SK-N-SH (cell line): ENCODE results near the gene SPRR3. TPM values are rescaled to one million over a fixed set of nuclear protein-coding genes. Genes with fewer than 3 reads are reported as not detected.

Source experiments
- CTCF ChIA-PET: fragments of 300-600, 350-600 bp; formaldehyde crosslinking; extraction: SDS; loops from one replicate; lab custom pipeline; 2021; lab: Yijun Ruan, JAX
- POLR2A ChIA-PET: fragments of 350-600 bp; sonication (Branson Sonifier 250); formaldehyde crosslinking; extraction: SDS; loops from one replicate; lab custom pipeline; 2020; ENCODE audit warnings: antibody characterized with exemption, inconsistent platforms; lab: Yijun Ruan, JAX
- DNase-seq: peaks from one replicate; pipeline ENCODE4 v3.0.0; 2012
- H2AFZ ChIP-seq: fragments of 200-600 bp; sonication (generic); 2 replicates; pipeline ENCODE4 v1.8.1; 2016; ENCODE audit warnings: antibody characterized with exemption, mild to moderate bottlenecking, low read depth
- H3F3A ChIP-seq: fragments of 200-600 bp; sonication (generic); replicated peaks from 2 replicates; pipeline ENCODE3; 2016; ENCODE audit warnings: antibody characterized with exemption, mild to moderate bottlenecking; ENCODE audit not compliant: insufficient read depth
- H3K27ac ChIP-seq, 2 experiments: fragments of 200-500 bp in 1 of 2; fragments of 200-600 bp in 1 of 2; sonication (Bioruptor generic) in 1 of 2; sonication (generic), shearing (Covaris generic) in 1 of 2; 2 replicates each; pipeline versions ENCODE4 v1.5.1 to v1.6.1; 2014 to 2016; ENCODE audit warnings: low read depth in 2 of 2, inconsistent platforms in 1 of 2, low read length in 1 of 2, mild to moderate bottlenecking in 1 of 2, mixed read lengths in 1 of 2
- H3K27me3 ChIP-seq: fragments of 200-600 bp; sonication (generic), shearing (Covaris generic); 2 replicates; pipeline ENCODE4 v1.6.1; 2016; ENCODE audit warnings: mixed run types; ENCODE audit not compliant: insufficient read depth
- H3K36me3 ChIP-seq, 2 experiments: fragments of 200-500 bp in 1 of 2; fragments of 200-600 bp in 1 of 2; sonication (Bioruptor generic) in 1 of 2; sonication (generic) in 1 of 2; replicated peaks in 1 of 2; 2 replicates each; pipeline versions ENCODE3 to v1.5.1; 2014 to 2016; ENCODE audit warnings: low read length in 1 of 2, mild to moderate bottlenecking in 1 of 2; ENCODE audit not compliant: insufficient read depth in 2 of 2, control insufficient read depth in 1 of 2
- H3K4me1 ChIP-seq, 2 experiments: fragments of 200-500 bp in 1 of 2; fragments of 200-600 bp in 1 of 2; sonication (Bioruptor generic) in 1 of 2; sonication (generic), shearing (Covaris generic) in 1 of 2; 2 replicates each; pipeline versions ENCODE4 v1.5.1 to v1.6.1; 2014 to 2016; ENCODE audit warnings: low read depth in 1 of 2, low read length in 1 of 2, mixed run types in 1 of 2; ENCODE audit not compliant: insufficient read depth in 2 of 2, control insufficient read depth in 1 of 2
- H3K4me2 ChIP-seq: fragments of 200-600 bp; sonication (generic), shearing (Covaris generic); 2 replicates; pipeline ENCODE4 v1.6.1; 2017; ENCODE audit warnings: mixed run types
- H3K4me3 ChIP-seq, 2 experiments: fragments of 200-500 bp in 1 of 2; fragments of 200-600 bp in 1 of 2; sonication (Bioruptor generic) in 1 of 2; sonication (generic), shearing (Covaris generic) in 1 of 2; 2 replicates each; pipeline versions ENCODE4 v1.5.1 to v1.8.1; 2014 to 2016; ENCODE audit warnings: low read depth in 2 of 2, inconsistent platforms in 1 of 2, low read length in 1 of 2, mild to moderate bottlenecking in 1 of 2, mixed read lengths in 1 of 2, moderate library complexity in 1 of 2
- H3K79me2 ChIP-seq: fragments of 200-600 bp; sonication (generic); 2 replicates; pipeline ENCODE4 v1.8.1; 2017; ENCODE audit warnings: mild to moderate bottlenecking; ENCODE audit not compliant: insufficient read depth
- H3K9ac ChIP-seq: fragments of 200-600 bp; sonication (generic); 2 replicates; pipeline ENCODE4 v1.6.1; 2017; ENCODE audit warnings: mixed run types
- H3K9me2 ChIP-seq: fragments of 200-600 bp; sonication (generic); 2 replicates; pipeline ENCODE4 v1.6.1; 2017; ENCODE audit warnings: mixed run types
- H3K9me3 ChIP-seq: fragments of 200-600 bp; sonication (generic); 2 replicates; pipeline ENCODE4 v1.6.1; 2017; ENCODE audit warnings: mixed run types, mild to moderate bottlenecking, moderate library complexity
- H4K20me1 ChIP-seq: fragments of 200-600 bp; sonication (generic); 2 replicates; pipeline ENCODE4 v1.6.1; 2017; ENCODE audit warnings: mild to moderate bottlenecking, mixed run types; ENCODE audit not compliant: insufficient read depth
- FOSL2 ChIP-seq: IDR thresholded peaks from 2 replicates; pipeline ENCODE4 v1.4.0; 2012; ENCODE audit warnings: low read depth, mild to moderate bottlenecking, moderate library complexity, borderline replicate concordance
- MXI1 ChIP-seq: IDR thresholded peaks from 2 replicates; pipeline ENCODE4 v1.6.1; 2012; ENCODE audit warnings: mild to moderate bottlenecking, low read depth, low read length, improper control_type of control experiment
- RXRA ChIP-seq: IDR thresholded peaks from 2 replicates; pipeline ENCODE4 v1.4.0; 2012; ENCODE audit warnings: low read depth, mild to moderate bottlenecking, borderline replicate concordance
- TCF12 ChIP-seq: IDR thresholded peaks from 2 replicates; pipeline ENCODE4 v1.4.0; 2012
- WGBS: methylation state at CpG from one replicate; pipeline ENCODE4 v1.1.6; 2017; ENCODE audit warnings: low lambda C conversion rate; 5-methylcytosine and 5-hydroxymethylcytosine counted together
- polyA plus RNA-seq, 3 experiments: library from polyadenylated mRNA; depleted of rRNA; stranded (reverse); fragments of >200 nt; gene quantifications; 2 replicates each; pipeline ENCODE4 v1.2.3, GENCODE V29; 2012
- small RNA-seq, 7 experiments: library from RNA; depleted of rRNA; stranded (forward); fragments of <200 nt; gene quantifications; one replicate each; pipeline ENCODE3, GENCODE V24; 2012

SPRR3 gene
- polyA plus RNA-seq, 1 of the 3 experiments (the other 2 are of a cell fraction) = not detected

DNA sequence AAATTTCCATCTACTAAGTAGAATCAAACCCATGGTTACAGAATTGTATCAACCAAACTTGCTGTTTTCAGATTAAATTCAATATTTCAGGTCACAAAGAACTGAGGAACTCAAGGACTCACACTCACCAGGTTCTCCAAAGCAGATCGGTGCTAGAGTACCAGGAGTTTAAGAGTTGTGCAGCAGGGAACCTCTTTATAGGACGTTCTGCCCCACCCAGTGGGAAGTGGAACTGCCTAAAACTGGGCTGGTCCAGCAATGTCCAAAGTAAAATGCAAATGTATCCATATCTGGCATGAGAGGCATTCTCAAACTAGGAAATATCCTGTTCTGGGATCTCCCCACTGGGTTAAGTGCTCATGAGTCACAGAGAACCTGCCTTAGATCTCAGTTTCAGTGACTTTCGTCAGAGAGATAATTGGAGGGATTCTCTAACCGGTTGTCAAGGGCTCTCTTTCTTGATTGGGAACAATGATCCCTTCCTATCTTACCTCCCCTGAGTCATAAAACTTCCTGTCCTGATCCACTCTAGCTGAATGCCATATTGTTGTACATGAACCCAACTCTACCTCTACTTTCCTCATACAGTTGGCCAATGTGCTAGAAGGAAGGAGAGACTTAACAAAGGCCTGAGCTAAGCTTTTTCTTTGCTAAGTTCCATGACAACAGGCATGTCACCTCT, 39.5 kb downstream of the SPRR3 start, which contains the start of gene SPRR2D:
Gene SPRR2D, minus strand, starts transcription at position 171 of the 682 bp plus-strand sequence. CDS start 774 bp downstream, outside the sequence.
- H2AFZ ChIP-seq = no peak within 1 kb of the TSS
- ChIA-PET POLR2A (no interaction called here), CTCF (interaction anchor here (1.0 kb wide), 1 partner anchor 17 kb away, joined by 3 read pairs; the partner anchor contains the start of gene SPRR2A)
- H4K20me1 ChIP-seq = no peaks in the 10 kb centered on the region
- no peaks in the 10 kb centered on the region for H3K4me1 ChIP-seq
- no peak for DNase-seq
- no peak within 1 kb of the TSS for H3K4me2 ChIP-seq
- 0% methylated on average over 4 of the region's 4 CpGs for WGBS
- no peaks in the 10 kb centered on the region for H3K36me3 ChIP-seq
- H3K9me3 ChIP-seq = no peaks in the 10 kb centered on the region
- H3F3A ChIP-seq = no peaks in the 10 kb centered on the region
- TF ChIP-seq FOSL2 = no peak
- no peak within 1 kb of the TSS for H3K9ac ChIP-seq
- H3K27ac ChIP-seq = no peak within 1 kb of the TSS
- no peaks in the 10 kb centered on the region for H3K27me3 ChIP-seq
- no peak within 1 kb of the TSS for H3K4me3 ChIP-seq
- no peaks in the 10 kb centered on the region for H3K9me2 ChIP-seq
- H3K79me2 ChIP-seq = no peaks in the 10 kb centered on the region

DNA sequence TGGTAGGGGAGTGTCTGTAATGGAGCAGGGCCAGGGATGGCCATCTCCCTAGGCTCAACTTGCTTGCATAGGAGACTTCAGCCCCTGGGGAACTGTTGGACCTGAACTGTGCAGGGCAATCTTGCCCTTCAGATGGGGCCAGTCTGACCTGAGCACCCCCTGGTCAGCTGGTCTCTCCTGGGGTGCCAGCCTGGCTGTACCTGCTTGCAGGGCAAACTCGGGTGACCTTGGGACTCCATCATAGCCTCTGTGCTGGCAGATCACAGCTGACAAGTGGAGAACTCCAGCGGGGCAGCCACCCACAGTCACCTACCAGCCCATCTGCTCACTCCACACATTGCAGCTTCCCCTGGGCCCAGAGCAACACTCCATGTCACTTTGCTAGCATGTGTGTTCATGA, 47.7 kb downstream of the SPRR3 start:
- no peaks in the 10 kb centered on the region for H4K20me1 ChIP-seq
- no peak overlapping the region for H3K4me2 ChIP-seq
- H3F3A ChIP-seq = no peaks in the 10 kb centered on the region
- H3K27ac ChIP-seq = no peak overlapping the region
- H3K27me3 ChIP-seq = no peaks in the 10 kb centered on the region; the same call in 1 of the 2 replicates
- H3K79me2 ChIP-seq = no peaks in the 10 kb centered on the region
- H3K36me3 ChIP-seq = no peaks in the 10 kb centered on the region
- H2AFZ ChIP-seq = no peak overlapping the region
- CTCF ChIA-PET = no interaction called here
- WGBS = 0% methylated on average over 2 of the region's 2 CpGs
- no peaks in the 10 kb centered on the region for H3K9me3 ChIP-seq
- H3K9me2 ChIP-seq = peaks cover 5% of the 10 kb centered on the region; the same call in 1 of the 2 replicates
- TF ChIP-seq MXI1 (no peak), RXRA (no peak), TCF12 (no peak)
- no peak overlapping the region for H3K4me3 ChIP-seq
- H3K9ac ChIP-seq = no peak overlapping the region
- POLR2A ChIA-PET = no interaction called here
- no peaks in the 10 kb centered on the region for H3K4me1 ChIP-seq
- no peak for DNase-seq

Small RNAs within 50 kb of the gene (small RNA-seq; reads per million reads assigned to genes)
- 0 to 5.7 (median 0) reads per million in 7 experiments for gene AL356867.1
- gene RF00322 = 0 reads per million in 7 experiments
- 0 reads per million in 7 experiments for gene SPRR1A

Other genes starting within 250 kb of the SPRR3 start
- gene KPRP, start 243.7 kb upstream of the SPRR3 start, polyA plus RNA-seq (2012; rRNA removed) = not detected in 2 replicates
- gene LCE1F, start 226.6 kb upstream of the SPRR3 start, polyA plus RNA-seq (2012; rRNA removed) = not detected in 2 replicates
- gene LCE1E, start 215.5 kb upstream of the SPRR3 start, polyA plus RNA-seq (2012; rRNA removed) = not detected in 2 replicates
- not detected in 2 replicates for gene LCE1D, start 205.0 kb upstream of the SPRR3 start, polyA plus RNA-seq (2012; rRNA removed)
- not detected in 2 replicates for gene LCE1C, start 195.1 kb upstream of the SPRR3 start, polyA plus RNA-seq (2012; rRNA removed)
- not detected in 2 replicates for gene LCE1B, start 189.8 kb upstream of the SPRR3 start, polyA plus RNA-seq (2012; rRNA removed)
- gene LCE1A, start 174.3 kb upstream of the SPRR3 start, polyA plus RNA-seq (2012; rRNA removed) = not detected in 2 replicates
- gene LCE6A, start 158.9 kb upstream of the SPRR3 start, polyA plus RNA-seq (2012; rRNA removed) = not detected in 2 replicates
- gene LCE7A, start 141.8 kb upstream of the SPRR3 start, polyA plus RNA-seq (2012; rRNA removed) = not detected in 2 replicates
- gene SMCP, start 123.4 kb upstream of the SPRR3 start, polyA plus RNA-seq (2012; rRNA removed) = not detected in 2 replicates
- gene IVL, start 93.2 kb upstream of the SPRR3 start, polyA plus RNA-seq (2012; rRNA removed) = 0.64 and 0.86 TPM in 2 replicates
- gene SPRR5, start 54.5 kb upstream of the SPRR3 start, polyA plus RNA-seq (2012; rRNA removed) = not detected in 2 replicates
- gene SPRR4, start 31.1 kb upstream of the SPRR3 start, polyA plus RNA-seq (2012; rRNA removed) = not detected in 2 replicates
- gene SPRR1A, start 17.7 kb upstream of the SPRR3 start, polyA plus RNA-seq (2012; rRNA removed) = not detected in 2 replicates
- gene SPRR1B, start 29.5 kb downstream of the SPRR3 start, polyA plus RNA-seq (2012; rRNA removed) = not detected in 2 replicates
- gene SPRR2D, start 39.4 kb downstream of the SPRR3 start, polyA plus RNA-seq (2012; rRNA removed) = not detected in 2 replicates
- not detected in 2 replicates for gene SPRR2A, start 55.8 kb downstream of the SPRR3 start, polyA plus RNA-seq (2012; rRNA removed)
- not detected in 2 replicates for gene SPRR2B, start 69.9 kb downstream of the SPRR3 start, polyA plus RNA-seq (2012; rRNA removed)
- not detected in 2 replicates for gene SPRR2E, start 92.8 kb downstream of the SPRR3 start, polyA plus RNA-seq (2012; rRNA removed)
- not detected in 2 replicates for gene SPRR2F, start 111.8 kb downstream of the SPRR3 start, polyA plus RNA-seq (2012; rRNA removed)
- not detected in 2 replicates for gene SPRR2G, start 149.1 kb downstream of the SPRR3 start, polyA plus RNA-seq (2012; rRNA removed)
- gene LELP1, start 201.7 kb downstream of the SPRR3 start, polyA plus RNA-seq (2012; rRNA removed) = not detected in 2 replicates
- not detected in 2 replicates for gene PRR9, start 215.8 kb downstream of the SPRR3 start, polyA plus RNA-seq (2012; rRNA removed)